ENCODE data around the gene R3HDM4.

Gene R3HDM4

DNA sequence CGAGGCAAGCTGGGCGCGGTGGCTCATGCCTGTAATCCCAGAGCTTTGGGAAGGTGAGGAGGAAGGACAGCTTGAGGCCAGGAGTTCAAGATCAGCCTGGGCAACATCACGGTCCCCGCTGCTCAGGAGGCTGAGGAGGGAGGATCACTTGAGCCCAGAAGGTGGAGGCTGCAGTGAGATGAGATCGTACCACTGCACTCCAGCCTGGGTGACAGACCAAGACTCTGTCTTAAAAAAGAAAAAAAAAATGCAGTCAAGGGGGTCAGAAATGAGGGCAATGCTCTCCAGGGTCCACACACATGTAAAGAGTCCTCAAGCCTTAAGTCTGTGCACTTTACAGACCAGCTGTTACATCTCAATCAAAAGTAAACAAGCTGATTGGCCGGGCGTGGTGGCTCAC, 8.5 kb downstream of the R3HDM4 start:
- Histone ChIP-seq H3F3A (ENCODE audit: insufficient read depth, low read length) (peaks cover 3% of the 10 kb centered on the region; the same call in 1 of the 2 replicates), H3K79me2 (ENCODE audit: insufficient read depth, low read length) (no peaks in the 10 kb centered on the region; the same call in 1 of the 2 replicates)
- TF ChIP-seq, protein P1, sequence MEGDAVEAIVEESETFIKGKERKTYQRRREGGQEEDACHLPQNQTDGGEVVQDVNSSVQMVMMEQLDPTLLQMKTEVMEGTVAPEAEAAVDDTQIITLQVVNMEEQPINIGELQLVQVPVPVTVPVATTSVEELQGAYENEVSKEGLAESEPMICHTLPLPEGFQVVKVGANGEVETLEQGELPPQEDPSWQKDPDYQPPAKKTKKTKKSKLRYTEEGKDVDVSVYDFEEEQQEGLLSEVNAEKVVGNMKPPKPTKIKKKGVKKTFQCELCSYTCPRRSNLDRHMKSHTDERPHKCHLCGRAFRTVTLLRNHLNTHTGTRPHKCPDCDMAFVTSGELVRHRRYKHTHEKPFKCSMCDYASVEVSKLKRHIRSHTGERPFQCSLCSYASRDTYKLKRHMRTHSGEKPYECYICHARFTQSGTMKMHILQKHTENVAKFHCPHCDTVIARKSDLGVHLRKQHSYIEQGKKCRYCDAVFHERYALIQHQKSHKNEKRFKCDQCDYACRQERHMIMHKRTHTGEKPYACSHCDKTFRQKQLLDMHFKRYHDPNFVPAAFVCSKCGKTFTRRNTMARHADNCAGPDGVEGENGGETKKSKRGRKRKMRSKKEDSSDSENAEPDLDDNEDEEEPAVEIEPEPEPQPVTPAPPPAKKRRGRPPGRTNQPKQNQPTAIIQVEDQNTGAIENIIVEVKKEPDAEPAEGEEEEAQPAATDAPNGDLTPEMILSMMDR (IDR thresholded peaks at IDR 0.05; ENCODE audit: low read length): no peak
- TF ChIP-seq EZH2 (IDR thresholded peaks at IDR 0.05; ENCODE audit: borderline replicate concordance, low read length): no peak

DNA sequence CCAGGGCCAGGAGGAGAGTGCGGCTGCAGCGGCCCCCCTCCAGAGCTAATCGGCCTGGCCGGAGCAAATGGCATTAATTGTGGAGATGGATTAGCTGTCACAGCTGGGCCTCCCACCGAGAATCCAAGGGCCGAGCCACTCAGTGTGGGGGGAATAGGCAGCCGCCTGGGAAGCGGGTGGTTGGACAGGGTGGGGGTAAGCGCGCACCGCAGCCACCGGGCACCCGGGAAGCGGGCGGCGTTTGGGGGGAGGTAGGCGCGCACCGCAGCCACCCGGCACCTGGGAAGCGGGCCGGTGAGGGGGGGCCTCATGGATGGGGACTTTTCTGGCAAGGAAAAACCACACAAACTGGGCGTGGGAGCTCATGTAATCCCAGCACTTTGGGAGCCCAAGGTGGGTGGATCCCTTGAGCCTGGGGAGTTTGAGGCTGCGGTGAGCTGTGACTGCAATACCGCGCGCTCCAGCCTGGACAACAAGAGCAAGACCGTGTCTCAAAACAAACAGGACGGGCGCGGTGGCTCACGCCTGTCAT, 9.7 kb downstream of the R3HDM4 start:
- peaks cover 44% of the 10 kb centered on the region for H3K4me1 ChIP-seq (ENCODE audit: insufficient read depth, low read length, severe bottlenecking)
- no peaks in the 10 kb centered on the region for H3K9me2 ChIP-seq (ENCODE audit: low read depth, low read length)
- H3K9me3 ChIP-seq (ENCODE audit: low read length): no peaks in the 10 kb centered on the region
- H3K4me3 ChIP-seq (ENCODE audit: low read depth, low read length, poor library complexity, severe bottlenecking): no peak overlapping the region
- no peaks in the 10 kb centered on the region for H4K20me1 ChIP-seq (ENCODE audit: insufficient read depth, low read length)
- H3K27ac ChIP-seq (ENCODE audit: low read depth, low read length, poor library complexity, severe bottlenecking): no peak overlapping the region
- no peaks in the 10 kb centered on the region; the same call in 1 of the 2 replicates for H3F3A ChIP-seq (ENCODE audit: insufficient read depth, low read length)
- peaks cover 18% of the 10 kb centered on the region; the same call in 1 of the 2 replicates for H3K36me3 ChIP-seq (ENCODE audit: insufficient read depth, low read length)
- H3K27me3 ChIP-seq (ENCODE audit: insufficient read depth, low read length): no peaks in the 10 kb centered on the region
- TF ChIP-seq, protein P1 (IDR thresholded peaks at IDR 0.05; ENCODE audit: low read length): no peak
- TF ChIP-seq EZH2 (IDR thresholded peaks at IDR 0.05; ENCODE audit: borderline replicate concordance, low read length): no peak
- no peak overlapping the region for H3K9ac ChIP-seq (ENCODE audit: low read length)
- no peak overlapping the region for H2AFZ ChIP-seq (ENCODE audit: low read length)
- H3K79me2 ChIP-seq (ENCODE audit: insufficient read depth, low read length): no peaks in the 10 kb centered on the region; the same call in 1 of the 2 replicates
- H3K4me2 ChIP-seq (ENCODE audit: low read length): no peak overlapping the region

More for the DNA sequence above, 8.5 kb downstream of the R3HDM4 start:
- H3K36me3 ChIP-seq (ENCODE audit: insufficient read depth, low read length): peaks cover 11% of the 10 kb centered on the region; the same call in 1 of the 2 replicates
- no peaks in the 10 kb centered on the region for H3K27me3 ChIP-seq (ENCODE audit: insufficient read depth, low read length)
- H3K4me3 ChIP-seq (ENCODE audit: low read depth, low read length, poor library complexity, severe bottlenecking): no peak overlapping the region
- H3K9ac ChIP-seq (ENCODE audit: low read length): no peak overlapping the region
- H3K27ac ChIP-seq (ENCODE audit: low read depth, low read length, poor library complexity, severe bottlenecking): no peak overlapping the region
- no peaks in the 10 kb centered on the region for H4K20me1 ChIP-seq (ENCODE audit: insufficient read depth, low read length)
- no peaks in the 10 kb centered on the region for H3K9me2 ChIP-seq (ENCODE audit: low read depth, low read length)
- no peaks in the 10 kb centered on the region for H3K9me3 ChIP-seq (ENCODE audit: low read length)
- peaks cover 44% of the 10 kb centered on the region for H3K4me1 ChIP-seq (ENCODE audit: insufficient read depth, low read length, severe bottlenecking)
- H3K4me2 ChIP-seq (ENCODE audit: low read length): no peak overlapping the region
- H2AFZ ChIP-seq (ENCODE audit: low read length): no peak overlapping the region

DNA sequence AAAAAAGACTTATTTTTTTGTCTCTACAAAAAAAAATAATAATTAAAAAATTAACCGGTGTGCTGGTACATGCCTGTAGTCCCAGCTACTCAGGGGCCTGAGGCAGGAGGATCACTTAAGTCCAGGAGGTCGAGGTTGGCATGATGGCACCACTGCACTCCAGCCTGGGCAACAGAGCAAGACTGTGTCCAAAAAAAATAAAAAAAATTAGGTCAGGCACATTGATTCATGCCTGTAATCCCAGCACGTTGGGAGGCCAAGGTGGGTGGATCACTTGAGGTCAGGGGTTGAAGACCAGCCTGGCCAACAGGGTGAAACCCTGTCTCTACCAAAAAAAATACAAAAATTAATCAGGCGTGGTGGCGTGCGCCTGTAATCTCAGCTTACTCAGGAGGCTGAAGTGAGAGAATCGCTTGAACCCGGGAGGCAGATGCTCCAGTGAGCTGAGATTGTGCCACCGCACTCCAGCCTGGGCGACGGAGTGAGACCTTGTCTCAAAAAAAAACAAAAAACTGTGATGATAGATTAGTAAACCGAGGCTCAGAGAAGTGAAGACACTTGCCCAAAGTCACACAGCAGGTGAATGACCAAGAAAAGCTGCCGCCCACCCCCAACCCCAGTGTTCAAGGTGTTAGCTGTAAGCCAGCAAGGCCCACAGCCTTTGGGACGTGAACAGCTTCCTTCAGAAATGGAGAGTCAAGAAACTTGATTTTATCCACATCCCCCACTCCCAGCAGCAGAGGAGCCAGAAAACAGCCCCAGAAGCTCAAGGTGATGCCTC, 10.4 kb downstream of the R3HDM4 start:
- TF ChIP-seq EZH2 (IDR thresholded peaks at IDR 0.05; ENCODE audit: borderline replicate concordance, low read length): no peak
- TF ChIP-seq, protein P1 (IDR thresholded peaks at IDR 0.05; ENCODE audit: low read length): no peak
- H3K4me2 ChIP-seq (ENCODE audit: low read length): no peak overlapping the region
- no peak overlapping the region for H3K9ac ChIP-seq (ENCODE audit: low read length)
- no peaks in the 10 kb centered on the region; the same call in 1 of the 2 replicates for H3K79me2 ChIP-seq (ENCODE audit: insufficient read depth, low read length)
- H3F3A ChIP-seq (ENCODE audit: insufficient read depth, low read length): no peaks in the 10 kb centered on the region; the same call in 1 of the 2 replicates
- peaks cover 21% of the 10 kb centered on the region for H3K36me3 ChIP-seq (ENCODE audit: insufficient read depth, low read length)
- H3K4me1 ChIP-seq (ENCODE audit: insufficient read depth, low read length, severe bottlenecking): peaks cover 41% of the 10 kb centered on the region
- no peaks in the 10 kb centered on the region for H3K9me2 ChIP-seq (ENCODE audit: low read depth, low read length)
- no peak overlapping the region for H2AFZ ChIP-seq (ENCODE audit: low read length)
- no peak overlapping the region for H3K27ac ChIP-seq (ENCODE audit: low read depth, low read length, poor library complexity, severe bottlenecking)
- H4K20me1 ChIP-seq (ENCODE audit: insufficient read depth, low read length): no peaks in the 10 kb centered on the region
- H3K27me3 ChIP-seq (ENCODE audit: insufficient read depth, low read length): no peaks in the 10 kb centered on the region
- no peaks in the 10 kb centered on the region for H3K9me3 ChIP-seq (ENCODE audit: low read length)
- H3K4me3 ChIP-seq (ENCODE audit: low read depth, low read length, poor library complexity, severe bottlenecking): no peak overlapping the region

All from OCI-LY1 (cell line).